PFSK-1 (cell line): Measurements from ENCODE around the gene STARD5.

Source experiments
- FOXP2 ChIP-seq: optimal IDR thresholded peaks from 2 replicates; pipeline ENCODE3; 2011; ENCODE audit warnings: borderline replicate concordance, control low read depth, inconsistent platforms; ENCODE audit not compliant: insufficient read depth; ENCODE audit errors: extremely low read length, extremely low read depth
- POLR2AphosphoS5 ChIP-seq: IDR thresholded peaks from 2 replicates; pipeline ENCODE4 v1.6.1; 2012; ENCODE audit warnings: low read depth, mild to moderate bottlenecking, control low read depth, low read length, moderate library complexity
- SIN3A ChIP-seq: IDR thresholded peaks from 2 replicates; pipeline ENCODE4 v1.6.1; 2012; ENCODE audit warnings: mild to moderate bottlenecking, low read length, moderate library complexity, borderline replicate concordance; ENCODE audit not compliant: insufficient read depth
- TAF1 ChIP-seq: IDR thresholded peaks from 2 replicates; pipeline ENCODE4 v1.6.1; 2012; ENCODE audit warnings: low read length, control low read depth, borderline replicate concordance; ENCODE audit not compliant: insufficient read depth
- TF ChIP-seq, protein P1 (sequence below), 2 experiments: IDR thresholded peaks; 2 replicates each; pipeline versions ENCODE4 v1.6.1 to v1.8.0; 2011 to 2012; ENCODE audit warnings: low read depth in 2 of 2, low read length in 2 of 2, control low read depth in 1 of 2, inconsistent platforms in 1 of 2, mild to moderate bottlenecking in 1 of 2, moderate library complexity in 1 of 2; ENCODE audit not compliant: insufficient read depth in 1 of 2

The STARD5 gene

DNA sequence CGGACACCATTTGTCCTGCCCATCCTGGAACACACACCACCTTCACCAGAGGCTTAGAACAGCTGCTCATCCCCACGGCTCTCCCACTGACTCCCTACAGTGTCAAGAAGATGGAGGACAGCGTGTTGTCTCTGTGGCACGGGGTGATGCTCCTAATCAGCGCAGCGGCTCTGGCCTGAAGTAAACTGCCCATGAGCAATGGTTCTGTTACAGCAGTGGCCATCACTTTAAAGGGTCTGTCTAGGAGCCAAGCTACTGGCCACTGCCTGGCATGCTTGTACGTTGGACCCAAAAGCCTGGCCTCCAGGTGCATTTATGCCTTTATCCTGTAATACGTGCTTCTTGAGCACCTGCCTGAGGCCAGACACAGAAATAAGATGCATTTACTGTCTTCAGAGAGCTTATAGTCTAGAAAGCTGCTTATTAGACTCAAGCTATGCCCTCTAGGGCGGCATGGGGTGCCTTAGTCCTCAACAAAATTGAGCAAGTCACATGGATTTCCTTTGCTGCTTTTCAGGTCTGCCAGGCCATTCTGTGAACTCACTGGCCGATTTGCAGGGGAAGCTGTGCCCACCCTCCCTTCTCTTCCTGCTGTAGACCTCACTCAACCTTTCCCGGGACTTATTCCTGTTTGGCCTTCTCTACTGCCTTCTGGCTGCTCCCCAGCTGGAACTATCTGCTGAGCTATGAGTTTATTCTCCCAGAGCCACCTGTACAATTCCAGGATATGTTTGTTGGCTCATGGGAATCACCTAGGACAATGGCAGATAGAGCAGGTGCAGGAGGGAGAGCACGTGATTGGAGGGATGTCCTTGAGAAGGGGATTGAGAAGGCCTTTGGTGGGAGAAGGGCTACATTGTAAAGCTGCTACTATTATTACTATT is 51.9 kb downstream of the STARD5 start:
- TF ChIP-seq, protein P1, sequence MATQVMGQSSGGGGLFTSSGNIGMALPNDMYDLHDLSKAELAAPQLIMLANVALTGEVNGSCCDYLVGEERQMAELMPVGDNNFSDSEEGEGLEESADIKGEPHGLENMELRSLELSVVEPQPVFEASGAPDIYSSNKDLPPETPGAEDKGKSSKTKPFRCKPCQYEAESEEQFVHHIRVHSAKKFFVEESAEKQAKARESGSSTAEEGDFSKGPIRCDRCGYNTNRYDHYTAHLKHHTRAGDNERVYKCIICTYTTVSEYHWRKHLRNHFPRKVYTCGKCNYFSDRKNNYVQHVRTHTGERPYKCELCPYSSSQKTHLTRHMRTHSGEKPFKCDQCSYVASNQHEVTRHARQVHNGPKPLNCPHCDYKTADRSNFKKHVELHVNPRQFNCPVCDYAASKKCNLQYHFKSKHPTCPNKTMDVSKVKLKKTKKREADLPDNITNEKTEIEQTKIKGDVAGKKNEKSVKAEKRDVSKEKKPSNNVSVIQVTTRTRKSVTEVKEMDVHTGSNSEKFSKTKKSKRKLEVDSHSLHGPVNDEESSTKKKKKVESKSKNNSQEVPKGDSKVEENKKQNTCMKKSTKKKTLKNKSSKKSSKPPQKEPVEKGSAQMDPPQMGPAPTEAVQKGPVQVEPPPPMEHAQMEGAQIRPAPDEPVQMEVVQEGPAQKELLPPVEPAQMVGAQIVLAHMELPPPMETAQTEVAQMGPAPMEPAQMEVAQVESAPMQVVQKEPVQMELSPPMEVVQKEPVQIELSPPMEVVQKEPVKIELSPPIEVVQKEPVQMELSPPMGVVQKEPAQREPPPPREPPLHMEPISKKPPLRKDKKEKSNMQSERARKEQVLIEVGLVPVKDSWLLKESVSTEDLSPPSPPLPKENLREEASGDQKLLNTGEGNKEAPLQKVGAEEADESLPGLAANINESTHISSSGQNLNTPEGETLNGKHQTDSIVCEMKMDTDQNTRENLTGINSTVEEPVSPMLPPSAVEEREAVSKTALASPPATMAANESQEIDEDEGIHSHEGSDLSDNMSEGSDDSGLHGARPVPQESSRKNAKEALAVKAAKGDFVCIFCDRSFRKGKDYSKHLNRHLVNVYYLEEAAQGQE (IDR thresholded peaks at IDR 0.05; ENCODE audit: insufficient read depth in 1 of 2, low read depth in 2 of 2, low read length in 2 of 2), result no peak
- TF ChIP-seq POLR2AphosphoS5 (no peak), SIN3A (no peak), TAF1 (no peak), FOXP2 (no peak)

DNA sequence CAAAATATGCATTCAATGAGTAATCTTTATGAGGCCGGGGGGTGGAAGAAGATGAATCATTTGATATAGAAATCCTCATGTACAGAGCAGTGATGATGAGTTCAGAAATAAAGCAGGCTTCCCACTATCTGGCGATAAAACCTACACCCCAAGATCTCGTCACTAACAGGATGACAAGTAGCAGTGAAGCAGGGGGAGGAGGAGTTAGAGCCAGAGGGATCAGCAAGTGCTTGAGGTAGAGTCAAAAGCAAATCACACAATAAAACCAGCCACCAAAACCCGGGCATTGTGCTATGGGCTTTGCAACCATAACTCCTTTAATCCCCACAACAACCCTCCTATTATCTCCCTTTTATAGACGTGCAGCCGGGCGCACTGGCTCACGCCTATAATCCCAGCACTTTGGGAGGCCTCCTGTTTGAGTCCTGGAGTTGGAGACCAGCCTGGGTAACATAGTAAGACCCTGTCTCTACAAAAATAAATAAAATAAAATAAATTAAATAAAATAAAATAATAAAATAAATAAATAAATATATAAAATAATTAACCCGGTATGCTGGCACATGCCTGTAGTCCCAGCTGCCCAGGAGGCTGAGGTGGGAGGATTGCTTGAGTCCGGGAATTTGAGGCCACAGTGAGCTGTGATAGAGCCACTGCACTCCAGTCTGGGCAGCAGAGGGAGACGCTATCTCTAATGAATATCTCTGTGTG is 53.0 kb downstream of the STARD5 start:
- TF ChIP-seq SIN3A, result no peak
- no peak for TF ChIP-seq TAF1
- TF ChIP-seq, protein P1 (IDR thresholded peaks at IDR 0.05; ENCODE audit: insufficient read depth in 1 of 2, low read depth in 2 of 2, low read length in 2 of 2), result no peak
- TF ChIP-seq FOXP2, result no peak
- TF ChIP-seq POLR2AphosphoS5, result no peak

DNA sequence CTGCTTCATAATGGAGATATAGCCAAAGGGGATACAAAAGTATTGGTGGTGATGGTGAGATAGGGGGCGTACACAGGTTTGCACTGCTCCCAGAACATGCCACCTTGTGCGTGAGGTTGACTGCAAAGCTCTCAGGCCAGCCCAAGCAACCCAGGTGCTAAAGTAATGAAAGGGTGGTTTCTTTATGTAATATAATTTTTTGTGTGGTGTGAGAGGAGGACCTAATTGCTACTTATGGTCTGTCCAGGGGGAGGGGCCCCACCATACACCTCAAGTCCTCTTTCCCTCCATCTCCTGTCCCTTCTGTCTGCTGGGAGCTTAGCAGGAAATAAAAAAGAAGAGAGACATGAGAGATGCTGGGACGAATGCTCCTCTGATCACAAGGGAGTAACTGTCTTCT is 53.8 kb downstream of the STARD5 start:
- TF ChIP-seq POLR2AphosphoS5 (no peak), FOXP2 (no peak), SIN3A (no peak), TAF1 (no peak)
- TF ChIP-seq, protein P1 (IDR thresholded peaks at IDR 0.05; ENCODE audit: insufficient read depth in 1 of 2, low read depth in 2 of 2, low read length in 2 of 2), result no peak

DNA sequence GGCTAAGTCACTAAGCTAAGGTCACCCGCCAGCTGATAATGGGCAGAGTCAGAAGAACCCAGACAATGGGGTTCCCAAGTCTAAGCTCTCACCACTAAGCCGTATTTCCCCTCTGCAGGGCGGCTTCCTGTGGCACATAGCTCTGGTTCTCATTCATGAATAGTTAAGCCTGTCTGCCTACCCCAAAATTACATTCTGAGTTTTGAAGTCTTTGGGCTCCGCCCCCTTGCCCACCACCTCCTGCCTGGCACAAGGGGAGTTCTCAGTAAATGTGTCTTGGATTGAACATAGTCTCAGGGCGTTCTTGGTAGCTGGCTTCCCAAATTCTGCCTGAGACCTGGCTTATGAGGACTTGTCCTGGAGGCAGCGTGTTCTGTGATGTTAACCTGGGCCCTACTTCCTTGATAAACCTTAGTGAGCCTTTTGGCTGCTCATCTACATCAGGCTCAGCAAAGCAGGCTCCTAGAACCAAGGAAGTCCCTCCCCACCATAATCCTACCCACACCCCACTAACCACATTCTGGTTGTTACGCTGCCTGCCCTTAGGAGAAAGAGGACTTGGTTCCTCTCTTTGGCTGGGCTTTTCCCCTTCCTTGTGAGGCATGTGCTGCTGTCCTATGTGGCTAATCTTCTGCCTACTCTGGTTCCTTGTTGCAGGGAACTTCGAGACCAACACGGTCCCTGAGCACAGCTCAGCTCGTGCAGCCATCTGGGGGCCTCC is 54.9 kb downstream of the STARD5 start:
- TF ChIP-seq POLR2AphosphoS5 (no peak), SIN3A (no peak), FOXP2 (no peak), TAF1 (no peak)
- TF ChIP-seq, protein P1 (IDR thresholded peaks at IDR 0.05; ENCODE audit: insufficient read depth in 1 of 2, low read depth in 2 of 2, low read length in 2 of 2), result no peak
